K562 (cell line): ENCODE results near the gene SKIC2. TPM values are rescaled to one million over a fixed set of nuclear protein-coding genes. Genes with fewer than 3 reads are reported as not detected.

Experiments
- ATAC-seq: fragments of 200-7000 bp; cut with Tn5 transposase; 3 replicates; pipeline ENCODE4 v1.9.1; 2020; ENCODE audit warnings: moderate library complexity
- BruUV-seq: library from RNA; stranded (reverse); fragments of 400-500 nt; replicated peaks from 2 replicates; lab custom pipeline; 2021; lab: Mats Ljungman, UMichigan
- CTCF ChIA-PET: fragments of 300-600 bp; formaldehyde crosslinking; extraction: SDS; loops from one replicate; lab custom pipeline; 2021; ENCODE audit warnings: low intra/inter-chr PET ratio; lab: Yijun Ruan, JAX
- POLR2A ChIA-PET: fragments of 300-600, 350-650 bp; sonication (Branson Sonifier 250); formaldehyde crosslinking; extraction: SDS; loops from one replicate; lab custom pipeline; 2021; ENCODE audit warnings: antibody characterized with exemption, inconsistent platforms; lab: Yijun Ruan, JAX
- DNase-seq, 4 experiments: peaks; one replicate each; pipeline versions ENCODE4 v3.0.0 to v3.0.0-alpha.2; 2011 to 2018; ENCODE audit warnings: low spot score in 3 of 4, mixed read lengths in 3 of 4; ENCODE audit errors: extremely low read depth in 1 of 4
- FAIRE-seq: peaks from 2 replicates; lab custom pipeline; 2011; peaks lifted over from hg19 to GRCh38; lab: Jason Lieb, UNC
- H2AFZ ChIP-seq: 2 replicates; pipeline ENCODE4 v1.6.0; 2011; ENCODE audit warnings: low read depth, low read length, control low read depth, inconsistent platforms
- H3K27ac ChIP-seq: fragments of 200-600 bp; 3 replicates; pipeline ENCODE4 v1.8.0; 2011; ENCODE audit warnings: low read depth, mild to moderate bottlenecking, control low read depth, inconsistent platforms, low read length, moderate library complexity, mixed read lengths; ENCODE audit errors: extremely low read depth
- H3K27me3 ChIP-seq, 2 experiments: fragments of 300-600 bp in 1 of 2; 2 replicates in 1 of 2; 3 replicates in 1 of 2; pipeline versions ENCODE4 v1.6.0 to v1.8.0; 2011; ENCODE audit warnings: inconsistent platforms in 2 of 2, low read length in 2 of 2, mild to moderate bottlenecking in 1 of 2, mixed read lengths in 1 of 2, moderate library complexity in 1 of 2; ENCODE audit not compliant: control insufficient read depth in 2 of 2, insufficient read depth in 2 of 2
- H3K36me3 ChIP-seq: fragments of 300-600 bp; 3 replicates; pipeline ENCODE4 v1.8.0; 2011; ENCODE audit warnings: mild to moderate bottlenecking, low read length, inconsistent platforms; ENCODE audit not compliant: control insufficient read depth, insufficient read depth
- H3K4me1 ChIP-seq, 2 experiments: fragments of 200-600 bp in 1 of 2; replicated peaks in 1 of 2; 2 replicates in 1 of 2; 3 replicates in 1 of 2; pipeline versions ENCODE4 v1.5.1 to v1.8.0; 2011; ENCODE audit warnings: inconsistent platforms in 2 of 2, low read length in 2 of 2, mild to moderate bottlenecking in 1 of 2, mixed read lengths in 1 of 2, moderate library complexity in 1 of 2; ENCODE audit not compliant: control insufficient read depth in 2 of 2, insufficient read depth in 2 of 2
- H3K4me2 ChIP-seq: 2 replicates; pipeline ENCODE4 v1.6.1; 2011; ENCODE audit warnings: low read length, control low read depth, inconsistent platforms, mixed read lengths; ENCODE audit not compliant: insufficient read depth
- H3K4me3 ChIP-seq: fragments of 200-600 bp; sonication (generic), shearing (Covaris generic); 2 replicates; pipeline ENCODE4 v1.5.1; 2016; ENCODE audit warnings: control low read depth, inconsistent platforms
- H3K79me2 ChIP-seq: fragments of 200-600 bp; 3 replicates; pipeline ENCODE4 v1.8.0; 2011; ENCODE audit warnings: low read length, inconsistent platforms; ENCODE audit not compliant: control insufficient read depth, insufficient read depth
- H3K9ac ChIP-seq, 2 experiments: 2 replicates each; pipeline versions ENCODE4 v1.6.0 to v1.6.1; 2011; ENCODE audit warnings: low read depth in 2 of 2, low read length in 2 of 2, control low read depth in 1 of 2, inconsistent platforms in 1 of 2, mild to moderate bottlenecking in 1 of 2, mixed read lengths in 1 of 2; ENCODE audit not compliant: insufficient read depth in 1 of 2
- H3K9me1 ChIP-seq: one replicate; pipeline ENCODE4 v1.6.0; 2011; ENCODE audit warnings: inconsistent platforms, mild to moderate bottlenecking, low read length, moderate library complexity; ENCODE audit not compliant: control insufficient read depth, insufficient read depth
- H3K9me3 ChIP-seq: replicated peaks from 2 replicates; pipeline ENCODE4 v1.5.1; 2011; ENCODE audit warnings: low read depth, low read length, inconsistent platforms; ENCODE audit not compliant: control insufficient read depth, insufficient read depth
- H4K20me1 ChIP-seq: replicated peaks from 2 replicates; pipeline ENCODE4 v1.6.1; 2011; ENCODE audit warnings: low read length, inconsistent platforms, mixed read lengths; ENCODE audit not compliant: control insufficient read depth, insufficient read depth
- CBFA2T2 ChIP-seq: fragments of 450-650 bp; conservative IDR thresholded peaks from 2 replicates; pipeline ENCODE4 v1.6.1; 2017; ENCODE audit warnings: mild to moderate bottlenecking
- CBFA2T3 ChIP-seq: fragments of 450-650 bp; IDR thresholded peaks from 2 replicates; pipeline ENCODE4 v1.6.1; 2017
- CEBPB ChIP-seq: fragments of 450-650 bp; IDR thresholded peaks from 2 replicates; pipeline ENCODE4 v1.6.1; 2016; ENCODE audit warnings: missing genetic modification characterization, missing compliant biosample characterization
- ID3 ChIP-seq, 2 experiments: fragments of 250-450 bp in 1 of 2; fragments of 450-650 bp in 1 of 2; sonication (Bioruptor Pico) in 1 of 2; IDR thresholded peaks; 2 replicates each; pipeline versions ENCODE4 v1.6.1 to v1.8.0; 2016 to 2021; ENCODE audit warnings: mild to moderate bottlenecking in 2 of 2, moderate library complexity in 2 of 2, missing compliant biosample characterization in 1 of 2, missing genetic modification characterization in 1 of 2
- NR3C1 ChIP-seq: sonication (generic); formaldehyde crosslinking; IDR thresholded peaks from 2 replicates; pipeline ENCODE4 v1.8.1; 2022; ENCODE audit warnings: missing genetic modification reagents
- ZNF780A ChIP-seq: fragments of 250-450 bp; sonication (Bioruptor Pico); IDR thresholded peaks from 2 replicates; pipeline ENCODE4 v1.5.0; 2021; ENCODE audit warnings: mild to moderate bottlenecking
- WGBS: fragments of 100-300 bp; shearing (Covaris generic); methylation state at CpG from one replicate; pipeline ENCODE4 v1.1.6; 2016; ENCODE audit warnings: low coverage, mixed read lengths; ENCODE audit not compliant: insufficient coverage; ENCODE audit errors: missing lambda C conversion rate; 5-methylcytosine and 5-hydroxymethylcytosine counted together
- in situ Hi-C: fragments of 300-500 bp; cut with MboI; formaldehyde crosslinking; loops from 4 replicates; pipeline ENCODE4 v1.15.0; 2018; ENCODE audit warnings: inconsistent platforms, mixed read lengths
- intact Hi-C: fragments of 100-400 bp; cut with micrococcal nuclease; formaldehyde crosslinking; loops from 2 replicates; pipeline ENCODE4 v1.14.2; 2022
- polyA plus RNA-seq, 8 experiments: library from polyadenylated mRNA; depleted of rRNA in 4 of 8; stranded (reverse) in 5 of 8; unstranded in 3 of 8; fragments of >200 nt; fragmentation: Nextera tagmentation in 2 of 8; fragmentation: Illumina TruSeq in 1 of 8; extraction: Ambion mirVana in 2 of 8; extraction: Trizol in 1 of 8; gene quantifications; 2 replicates each; pipeline versions ENCODE4 v1.2.1 to v1.2.3, GENCODE V29; 2011 to 2014; ENCODE audit warnings: inconsistent platforms in 1 of 8, missing spikeins in 1 of 8
- total RNA-seq, 7 experiments: library from RNA; depleted of rRNA in 6 of 7; stranded (reverse); fragments of >200 nt in 6 of 7; fragmentation: Illumina TruSeq in 2 of 7; extraction: Trizol in 2 of 7; gene quantifications; 2 replicates each; pipeline versions ENCODE4 v1.2.1 to v1.2.3, GENCODE V29; 2011 to 2021; ENCODE audit warnings: low replicate concordance in 1 of 7
- TF ChIP-seq, protein P1 (sequence below): fragments of 200-600 bp; sonication (generic); IDR thresholded peaks from one replicate; pipeline ENCODE4 v1.6.1; 2012; ENCODE audit warnings: mild to moderate bottlenecking, low read depth, low read length, inconsistent platforms

Gene SKIC2
- total and polyA plus RNA-seq, 9 of the 15 experiments (the other 6 are each of a cell fraction or from before 2014, with no cell fraction given) = 3.3 to 94.6 (median 38.8) TPM

GRCh38 chr6:31966997-31967925 is 8.3 kb downstream of the SKIC2 start:
- Histone ChIP-seq H3K9me1 (no peaks in the 10 kb centered on the region), H3K4me3 (no peak overlapping the region), H4K20me1 (no peaks in the 10 kb centered on the region), H3K9ac (peak overlapping the region in 1 of 2 experiments; percentile 24; a peak in 2 of 4 replicates), H3K4me2 (no peak overlapping the region), H3K9me3 (no peaks in the 10 kb centered on the region), H2AFZ (no peak overlapping the region), H3K4me1 (peaks cover 37 to 44% of the 10 kb centered on the region in 2 experiments; a peak in 4 of 5 replicates), H3K27ac (no peak overlapping the region; the same call in 2 of the 3 replicates), H3K36me3 (peaks cover 89% of the 10 kb centered on the region), H3K27me3 (no peaks in the 10 kb centered on the region), H3K79me2 (peaks cover 23% of the 10 kb centered on the region)
- 63% methylated on average over 10 of the region's 10 CpGs for WGBS
- BruUV-seq = no TSS peak
- ATAC-seq = no peak
- peak; percentile 54 for FAIRE-seq
- ChIA-PET POLR2A (interaction anchor here (0.6 to 5.8 kb wide), 4 partner anchors 9 to 216 kb away, joined by 3 to 74 read pairs (median 6); partner anchors contain the start of genes NELFE and SKIC2), CTCF (no interaction called here)
- DNase-seq = no peak
- intact Hi-C loops = no loop called here
- in situ Hi-C loops = no loop called here
- peak; percentile 23; the same call in 1 of the 2 replicates for TF ChIP-seq CBFA2T3
- TF ChIP-seq, protein P1, sequence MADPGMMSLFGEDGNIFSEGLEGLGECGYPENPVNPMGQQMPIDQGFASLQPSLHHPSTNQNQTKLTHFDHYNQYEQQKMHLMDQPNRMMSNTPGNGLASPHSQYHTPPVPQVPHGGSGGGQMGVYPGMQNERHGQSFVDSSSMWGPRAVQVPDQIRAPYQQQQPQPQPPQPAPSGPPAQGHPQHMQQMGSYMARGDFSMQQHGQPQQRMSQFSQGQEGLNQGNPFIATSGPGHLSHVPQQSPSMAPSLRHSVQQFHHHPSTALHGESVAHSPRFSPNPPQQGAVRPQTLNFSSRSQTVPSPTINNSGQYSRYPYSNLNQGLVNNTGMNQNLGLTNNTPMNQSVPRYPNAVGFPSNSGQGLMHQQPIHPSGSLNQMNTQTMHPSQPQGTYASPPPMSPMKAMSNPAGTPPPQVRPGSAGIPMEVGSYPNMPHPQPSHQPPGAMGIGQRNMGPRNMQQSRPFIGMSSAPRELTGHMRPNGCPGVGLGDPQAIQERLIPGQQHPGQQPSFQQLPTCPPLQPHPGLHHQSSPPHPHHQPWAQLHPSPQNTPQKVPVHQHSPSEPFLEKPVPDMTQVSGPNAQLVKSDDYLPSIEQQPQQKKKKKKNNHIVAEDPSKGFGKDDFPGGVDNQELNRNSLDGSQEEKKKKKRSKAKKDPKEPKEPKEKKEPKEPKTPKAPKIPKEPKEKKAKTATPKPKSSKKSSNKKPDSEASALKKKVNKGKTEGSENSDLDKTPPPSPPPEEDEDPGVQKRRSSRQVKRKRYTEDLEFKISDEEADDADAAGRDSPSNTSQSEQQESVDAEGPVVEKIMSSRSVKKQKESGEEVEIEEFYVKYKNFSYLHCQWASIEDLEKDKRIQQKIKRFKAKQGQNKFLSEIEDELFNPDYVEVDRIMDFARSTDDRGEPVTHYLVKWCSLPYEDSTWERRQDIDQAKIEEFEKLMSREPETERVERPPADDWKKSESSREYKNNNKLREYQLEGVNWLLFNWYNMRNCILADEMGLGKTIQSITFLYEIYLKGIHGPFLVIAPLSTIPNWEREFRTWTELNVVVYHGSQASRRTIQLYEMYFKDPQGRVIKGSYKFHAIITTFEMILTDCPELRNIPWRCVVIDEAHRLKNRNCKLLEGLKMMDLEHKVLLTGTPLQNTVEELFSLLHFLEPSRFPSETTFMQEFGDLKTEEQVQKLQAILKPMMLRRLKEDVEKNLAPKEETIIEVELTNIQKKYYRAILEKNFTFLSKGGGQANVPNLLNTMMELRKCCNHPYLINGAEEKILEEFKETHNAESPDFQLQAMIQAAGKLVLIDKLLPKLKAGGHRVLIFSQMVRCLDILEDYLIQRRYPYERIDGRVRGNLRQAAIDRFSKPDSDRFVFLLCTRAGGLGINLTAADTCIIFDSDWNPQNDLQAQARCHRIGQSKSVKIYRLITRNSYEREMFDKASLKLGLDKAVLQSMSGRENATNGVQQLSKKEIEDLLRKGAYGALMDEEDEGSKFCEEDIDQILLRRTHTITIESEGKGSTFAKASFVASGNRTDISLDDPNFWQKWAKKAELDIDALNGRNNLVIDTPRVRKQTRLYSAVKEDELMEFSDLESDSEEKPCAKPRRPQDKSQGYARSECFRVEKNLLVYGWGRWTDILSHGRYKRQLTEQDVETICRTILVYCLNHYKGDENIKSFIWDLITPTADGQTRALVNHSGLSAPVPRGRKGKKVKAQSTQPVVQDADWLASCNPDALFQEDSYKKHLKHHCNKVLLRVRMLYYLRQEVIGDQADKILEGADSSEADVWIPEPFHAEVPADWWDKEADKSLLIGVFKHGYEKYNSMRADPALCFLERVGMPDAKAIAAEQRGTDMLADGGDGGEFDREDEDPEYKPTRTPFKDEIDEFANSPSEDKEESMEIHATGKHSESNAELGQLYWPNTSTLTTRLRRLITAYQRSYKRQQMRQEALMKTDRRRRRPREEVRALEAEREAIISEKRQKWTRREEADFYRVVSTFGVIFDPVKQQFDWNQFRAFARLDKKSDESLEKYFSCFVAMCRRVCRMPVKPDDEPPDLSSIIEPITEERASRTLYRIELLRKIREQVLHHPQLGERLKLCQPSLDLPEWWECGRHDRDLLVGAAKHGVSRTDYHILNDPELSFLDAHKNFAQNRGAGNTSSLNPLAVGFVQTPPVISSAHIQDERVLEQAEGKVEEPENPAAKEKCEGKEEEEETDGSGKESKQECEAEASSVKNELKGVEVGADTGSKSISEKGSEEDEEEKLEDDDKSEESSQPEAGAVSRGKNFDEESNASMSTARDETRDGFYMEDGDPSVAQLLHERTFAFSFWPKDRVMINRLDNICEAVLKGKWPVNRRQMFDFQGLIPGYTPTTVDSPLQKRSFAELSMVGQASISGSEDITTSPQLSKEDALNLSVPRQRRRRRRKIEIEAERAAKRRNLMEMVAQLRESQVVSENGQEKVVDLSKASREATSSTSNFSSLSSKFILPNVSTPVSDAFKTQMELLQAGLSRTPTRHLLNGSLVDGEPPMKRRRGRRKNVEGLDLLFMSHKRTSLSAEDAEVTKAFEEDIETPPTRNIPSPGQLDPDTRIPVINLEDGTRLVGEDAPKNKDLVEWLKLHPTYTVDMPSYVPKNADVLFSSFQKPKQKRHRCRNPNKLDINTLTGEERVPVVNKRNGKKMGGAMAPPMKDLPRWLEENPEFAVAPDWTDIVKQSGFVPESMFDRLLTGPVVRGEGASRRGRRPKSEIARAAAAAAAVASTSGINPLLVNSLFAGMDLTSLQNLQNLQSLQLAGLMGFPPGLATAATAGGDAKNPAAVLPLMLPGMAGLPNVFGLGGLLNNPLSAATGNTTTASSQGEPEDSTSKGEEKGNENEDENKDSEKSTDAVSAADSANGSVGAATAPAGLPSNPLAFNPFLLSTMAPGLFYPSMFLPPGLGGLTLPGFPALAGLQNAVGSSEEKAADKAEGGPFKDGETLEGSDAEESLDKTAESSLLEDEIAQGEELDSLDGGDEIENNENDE = no peak
- peak; percentile 80 for TF ChIP-seq CEBPB
- no peak for TF ChIP-seq NR3C1 (CRISPR knock-in tag)
- no peak for TF ChIP-seq ZNF780A (CRISPR knock-in tag)
- no peak for TF ChIP-seq CBFA2T2
- TF ChIP-seq ID3 (CRISPR knock-in tag; IDR thresholded peaks at IDR 0.05) = no peak
- TF ChIP-seq ID3 (tag; IDR thresholded peaks at IDR 0.05) = no peak
